GM12878 (cell line): ENCODE results near the gene PCDH15. TPM values are rescaled to one million over a fixed set of nuclear protein-coding genes. Genes with fewer than 3 reads are reported as not detected.

Source experiments
- ATAC-seq: fragments of 200-7000 bp; cut with Tn5 transposase; 3 replicates; pipeline ENCODE4 v1.9.1; 2020; ENCODE audit warnings: mild to moderate bottlenecking, moderate library complexity
- BruUV-seq: library from RNA; stranded (reverse); fragments of 400-500 nt; replicated peaks from 2 replicates; lab custom pipeline; 2021; lab: Mats Ljungman, UMichigan
- CTCF ChIA-PET: fragments of 300-600 bp; sonication (Branson Sonifier 250); formaldehyde crosslinking; extraction: SDS; loops from one replicate; lab custom pipeline; 2021; ENCODE audit warnings: inconsistent platforms; lab: Yijun Ruan, JAX
- POLR2A ChIA-PET: fragments of 350-600 bp; formaldehyde crosslinking; extraction: SDS; loops from one replicate; lab custom pipeline; 2021; ENCODE audit warnings: inconsistent platforms; lab: Charles Lee
- RAD21 ChIA-PET: fragments of 300-600 bp; sonication (Branson Sonifier 250); formaldehyde crosslinking; loops from one replicate; lab custom pipeline; 2023; ENCODE audit warnings: antibody characterized with exemption; ENCODE audit not compliant: unreplicated experiment; lab: Charles Lee
- SMC1A ChIA-PET: fragments of 300-600 bp; sonication (Branson Sonifier 250); formaldehyde crosslinking; loops from one replicate; lab custom pipeline; 2023; ENCODE audit not compliant: unreplicated experiment, uncharacterized antibody; lab: Charles Lee
- DNase-seq: peaks from one replicate; pipeline ENCODE4 v3.0.0-alpha.2; 2011; ENCODE audit warnings: low read depth, low spot score
- FAIRE-seq: peaks from 3 replicates; lab custom pipeline; 2011; peaks lifted over from hg19 to GRCh38; lab: Jason Lieb, UNC
- H2AFZ ChIP-seq: 2 replicates; pipeline ENCODE4 v1.6.0; 2011; ENCODE audit warnings: low read depth, low read length, control low read depth; ENCODE audit not compliant: control insufficient read depth
- H3K27ac ChIP-seq: 2 replicates; pipeline ENCODE4 v1.5.1; 2011; ENCODE audit warnings: control low read depth; ENCODE audit not compliant: control insufficient read depth, insufficient read depth
- H3K27me3 ChIP-seq, 2 experiments: replicated peaks in 1 of 2; 2 replicates each; pipeline versions ENCODE4 v1.6.0 to v1.6.1; 2011; ENCODE audit warnings: low read length in 1 of 2; ENCODE audit not compliant: control insufficient read depth in 2 of 2, insufficient read depth in 2 of 2
- H3K36me3 ChIP-seq, 2 experiments: 2 replicates each; pipeline ENCODE4 v1.5.1; 2011; ENCODE audit warnings: low read length in 1 of 2; ENCODE audit not compliant: control insufficient read depth in 2 of 2, insufficient read depth in 2 of 2
- H3K4me1 ChIP-seq: 2 replicates; pipeline ENCODE4 v1.6.1; 2011; ENCODE audit warnings: mild to moderate bottlenecking, low read length, moderate library complexity, mixed read lengths; ENCODE audit not compliant: control insufficient read depth, insufficient read depth
- H3K4me2 ChIP-seq: 2 replicates; pipeline ENCODE4 v1.6.0; 2011; ENCODE audit warnings: control low read depth; ENCODE audit not compliant: control insufficient read depth, insufficient read depth
- H3K4me3 ChIP-seq: fragments of 200-600 bp; sonication (generic); 2 replicates; pipeline ENCODE4 v1.5.1; 2016
- H3K79me2 ChIP-seq: 2 replicates; pipeline ENCODE4 v1.6.0; 2011; ENCODE audit warnings: low read length; ENCODE audit not compliant: control insufficient read depth, insufficient read depth
- H3K9ac ChIP-seq: 2 replicates; pipeline ENCODE4 v1.8.0; 2011; ENCODE audit warnings: low read length, control low read depth, mixed read lengths; ENCODE audit not compliant: control insufficient read depth, insufficient read depth
- H3K9me3 ChIP-seq: replicated peaks from 3 replicates; pipeline ENCODE4 v1.5.1; 2011; ENCODE audit warnings: mild to moderate bottlenecking, low read length; ENCODE audit not compliant: control insufficient read depth, insufficient read depth
- H4K20me1 ChIP-seq: 2 replicates; pipeline ENCODE4 v1.6.0; 2011; ENCODE audit not compliant: control insufficient read depth, insufficient read depth
- BACH1 ChIP-seq: fragments of 450-650 bp; IDR thresholded peaks from 2 replicates; pipeline ENCODE4 v1.6.1; 2017; ENCODE audit warnings: mild to moderate bottlenecking, borderline replicate concordance
- CREM ChIP-seq: IDR thresholded peaks from 2 replicates; pipeline ENCODE4 v1.6.1; 2014; ENCODE audit warnings: antibody characterized with exemption, low read depth
- NFXL1 ChIP-seq: fragments of 450-650 bp; IDR thresholded peaks from 2 replicates; pipeline ENCODE4 v1.6.1; 2017; ENCODE audit warnings: antibody characterized with exemption, mild to moderate bottlenecking, borderline replicate concordance
- SMC3 ChIP-seq: IDR thresholded peaks from 2 replicates; pipeline ENCODE4 v1.6.1; 2011; ENCODE audit warnings: low read length, improper control_type of control experiment, borderline replicate concordance
- WGBS: methylation state at CpG from one replicate; pipeline ENCODE4 v1.1.6; 2016; ENCODE audit warnings: low lambda C conversion rate; ENCODE audit not compliant: insufficient replicate concordance, insufficient coverage; ENCODE audit errors: missing lambda C conversion rate; 5-methylcytosine and 5-hydroxymethylcytosine counted together
- in situ Hi-C: fragments of 300-500 bp; cut with MboI; formaldehyde crosslinking; loops from 9 replicates; pipeline ENCODE4 v1.14.3; 2018; ENCODE audit warnings: mixed read lengths
- intact Hi-C: fragments of 100-400 bp; cut with micrococcal nuclease; formaldehyde crosslinking; loops from one replicate; pipeline ENCODE4 v1.14.2; 2022; ENCODE audit not compliant: unreplicated experiment
- polyA plus RNA-seq, 11 experiments: library from polyadenylated mRNA; depleted of rRNA in 4 of 11; unstranded in 6 of 11; stranded (reverse) in 5 of 11; fragments of >200 nt; fragmentation: Nextera tagmentation in 4 of 11; fragmentation: Illumina TruSeq in 1 of 11; extraction: Ambion mirVana in 4 of 11; extraction: Trizol in 1 of 11; gene quantifications; 1 replicate in 1 of 11; 2 replicates in 10 of 11; pipeline versions ENCODE4 v1.2.1 to v1.2.3, GENCODE V29; 2011 to 2016; ENCODE audit warnings: inconsistent platforms in 2 of 11, missing spikeins in 2 of 11, low read depth in 1 of 11
- total RNA-seq, 4 experiments: library from RNA; depleted of rRNA in 3 of 4; stranded (reverse); fragments of >200 nt in 3 of 4; fragmentation: Illumina TruSeq in 1 of 4; extraction: Trizol in 1 of 4; gene quantifications; 2 replicates each; pipeline versions ENCODE4 v1.2.1 to v1.2.3, GENCODE V29; 2013 to 2021
- TF ChIP-seq, protein P1 (sequence below): IDR thresholded peaks from 2 replicates; pipeline ENCODE4 v1.6.1; 2011; ENCODE audit warnings: borderline replicate concordance, low read depth, mild to moderate bottlenecking, moderate library complexity, low read length; ENCODE audit not compliant: insufficient read depth, poor library complexity, severe bottlenecking
- TF ChIP-seq, protein P2 (sequence below): fragments of 450-650 bp; IDR thresholded peaks from 2 replicates; pipeline ENCODE4 v1.6.1; 2017; ENCODE audit warnings: mild to moderate bottlenecking, moderate library complexity
- TF ChIP-seq, protein P3 (sequence below): fragments of 450-650 bp; IDR thresholded peaks from 2 replicates; pipeline ENCODE4 v1.6.1; 2017; ENCODE audit warnings: mild to moderate bottlenecking, moderate library complexity
- TF ChIP-seq, protein P4 (sequence below): fragments of 450-650 bp; IDR thresholded peaks from 2 replicates; pipeline ENCODE4 v1.6.1; 2017; ENCODE audit warnings: antibody characterized with exemption, mild to moderate bottlenecking, moderate library complexity

The PCDH15 gene
- total and polyA plus RNA-seq, 10 of the 15 experiments (the other 5 are each of a cell fraction or from before 2014, with no cell fraction given) = 0.03 to 0.52 (median 0.07) TPM; not detected in 6

DNA sequence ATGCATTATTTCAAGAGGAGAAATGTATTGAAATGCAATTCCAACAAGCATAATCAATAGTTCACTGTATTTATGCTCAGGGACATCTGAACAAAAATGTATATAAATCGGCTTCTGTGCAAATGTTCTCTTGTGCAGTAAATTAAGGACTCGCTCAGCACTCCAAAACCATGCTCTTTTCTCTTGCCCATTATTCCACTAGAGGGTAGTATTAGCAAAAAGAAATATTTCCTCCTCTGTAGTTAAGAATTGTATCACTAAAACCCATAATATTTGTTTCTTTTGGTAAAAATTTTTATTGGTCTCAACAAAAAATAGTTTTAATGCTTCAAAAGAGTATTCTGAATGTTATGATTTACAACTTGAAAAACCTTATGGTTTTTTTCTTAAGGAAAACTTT, 803.1 kb downstream of the PCDH15 start (continued):
- TF ChIP-seq, protein P1, sequence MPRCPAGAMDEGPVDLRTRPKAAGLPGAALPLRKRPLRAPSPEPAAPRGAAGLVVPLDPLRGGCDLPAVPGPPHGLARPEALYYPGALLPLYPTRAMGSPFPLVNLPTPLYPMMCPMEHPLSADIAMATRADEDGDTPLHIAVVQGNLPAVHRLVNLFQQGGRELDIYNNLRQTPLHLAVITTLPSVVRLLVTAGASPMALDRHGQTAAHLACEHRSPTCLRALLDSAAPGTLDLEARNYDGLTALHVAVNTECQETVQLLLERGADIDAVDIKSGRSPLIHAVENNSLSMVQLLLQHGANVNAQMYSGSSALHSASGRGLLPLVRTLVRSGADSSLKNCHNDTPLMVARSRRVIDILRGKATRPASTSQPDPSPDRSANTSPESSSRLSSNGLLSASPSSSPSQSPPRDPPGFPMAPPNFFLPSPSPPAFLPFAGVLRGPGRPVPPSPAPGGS = no peak
- TF ChIP-seq, protein P2, sequence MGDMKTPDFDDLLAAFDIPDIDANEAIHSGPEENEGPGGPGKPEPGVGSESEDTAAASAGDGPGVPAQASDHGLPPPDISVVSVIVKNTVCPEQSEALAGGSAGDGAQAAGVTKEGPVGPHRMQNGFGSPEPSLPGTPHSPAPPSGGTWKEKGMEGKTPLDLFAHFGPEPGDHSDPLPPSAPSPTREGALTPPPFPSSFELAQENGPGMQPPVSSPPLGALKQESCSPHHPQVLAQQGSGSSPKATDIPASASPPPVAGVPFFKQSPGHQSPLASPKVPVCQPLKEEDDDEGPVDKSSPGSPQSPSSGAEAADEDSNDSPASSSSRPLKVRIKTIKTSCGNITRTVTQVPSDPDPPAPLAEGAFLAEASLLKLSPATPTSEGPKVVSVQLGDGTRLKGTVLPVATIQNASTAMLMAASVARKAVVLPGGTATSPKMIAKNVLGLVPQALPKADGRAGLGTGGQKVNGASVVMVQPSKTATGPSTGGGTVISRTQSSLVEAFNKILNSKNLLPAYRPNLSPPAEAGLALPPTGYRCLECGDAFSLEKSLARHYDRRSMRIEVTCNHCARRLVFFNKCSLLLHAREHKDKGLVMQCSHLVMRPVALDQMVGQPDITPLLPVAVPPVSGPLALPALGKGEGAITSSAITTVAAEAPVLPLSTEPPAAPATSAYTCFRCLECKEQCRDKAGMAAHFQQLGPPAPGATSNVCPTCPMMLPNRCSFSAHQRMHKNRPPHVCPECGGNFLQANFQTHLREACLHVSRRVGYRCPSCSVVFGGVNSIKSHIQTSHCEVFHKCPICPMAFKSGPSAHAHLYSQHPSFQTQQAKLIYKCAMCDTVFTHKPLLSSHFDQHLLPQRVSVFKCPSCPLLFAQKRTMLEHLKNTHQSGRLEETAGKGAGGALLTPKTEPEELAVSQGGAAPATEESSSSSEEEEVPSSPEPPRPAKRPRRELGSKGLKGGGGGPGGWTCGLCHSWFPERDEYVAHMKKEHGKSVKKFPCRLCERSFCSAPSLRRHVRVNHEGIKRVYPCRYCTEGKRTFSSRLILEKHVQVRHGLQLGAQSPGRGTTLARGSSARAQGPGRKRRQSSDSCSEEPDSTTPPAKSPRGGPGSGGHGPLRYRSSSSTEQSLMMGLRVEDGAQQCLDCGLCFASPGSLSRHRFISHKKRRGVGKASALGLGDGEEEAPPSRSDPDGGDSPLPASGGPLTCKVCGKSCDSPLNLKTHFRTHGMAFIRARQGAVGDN = no peak
- peak; percentile 13; the same call in 1 of the 2 replicates for TF ChIP-seq SMC3

DNA sequence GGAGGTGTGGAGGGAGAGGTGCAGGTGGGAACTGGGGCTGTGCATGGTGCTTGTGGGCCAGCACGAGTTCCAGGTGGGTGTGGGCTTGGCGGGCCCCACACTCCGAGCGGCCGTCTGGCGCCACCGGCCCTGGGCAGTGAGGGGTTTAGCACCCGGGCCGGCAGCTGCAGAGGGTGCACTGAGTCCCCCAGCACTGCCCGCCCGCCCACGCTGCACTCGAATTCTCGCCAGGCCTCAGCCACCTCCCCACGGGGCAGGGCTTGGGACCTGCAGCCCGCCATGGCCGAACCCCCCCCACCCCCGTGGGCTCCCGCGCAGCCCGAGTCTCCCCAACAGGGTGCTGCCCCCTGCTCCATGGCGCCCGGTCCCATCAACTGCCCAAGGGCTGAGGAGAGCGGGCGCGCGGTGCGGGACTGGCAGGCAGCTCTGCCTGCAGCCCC, 810.2 kb downstream of the PCDH15 start:
- Histone ChIP-seq H3K27ac (no peak overlapping the region), H3K79me2 (no peaks in the 10 kb centered on the region), H3K4me1 (no peaks in the 10 kb centered on the region), H2AFZ (no peak overlapping the region), H3K36me3 (no peaks in the 10 kb centered on the region), H3K27me3 (no peaks in the 10 kb centered on the region), H3K9ac (no peak overlapping the region), H3K4me2 (no peak overlapping the region), H3K4me3 (no peak overlapping the region), H4K20me1 (no peaks in the 10 kb centered on the region), H3K9me3 (no peaks in the 10 kb centered on the region; the same call in 2 of the 3 replicates)
- CTCF ChIA-PET = interaction anchor here (1.4 kb wide), 1 partner anchor 151 kb away, joined by 3 read pairs; no protein-coding TSS in a partner anchor
- ATAC-seq = no peak
- BruUV-seq = no TSS peak
- POLR2A ChIA-PET = no interaction called here
- in situ Hi-C loops (no loop called here), intact Hi-C loops (no loop called here)
- SMC1A ChIA-PET = interaction anchor here (0.6 kb wide), 1 partner anchor 77 kb away, joined by 3 read pairs; no protein-coding TSS in a partner anchor
- RAD21 ChIA-PET = no interaction called here
- WGBS = 93% methylated on average over 11 of the region's 28 CpGs
- no peak for FAIRE-seq
- DNase-seq = no peak
- no peak for TF ChIP-seq CREM
- no peak for TF ChIP-seq BACH1
- TF ChIP-seq, protein P3, sequence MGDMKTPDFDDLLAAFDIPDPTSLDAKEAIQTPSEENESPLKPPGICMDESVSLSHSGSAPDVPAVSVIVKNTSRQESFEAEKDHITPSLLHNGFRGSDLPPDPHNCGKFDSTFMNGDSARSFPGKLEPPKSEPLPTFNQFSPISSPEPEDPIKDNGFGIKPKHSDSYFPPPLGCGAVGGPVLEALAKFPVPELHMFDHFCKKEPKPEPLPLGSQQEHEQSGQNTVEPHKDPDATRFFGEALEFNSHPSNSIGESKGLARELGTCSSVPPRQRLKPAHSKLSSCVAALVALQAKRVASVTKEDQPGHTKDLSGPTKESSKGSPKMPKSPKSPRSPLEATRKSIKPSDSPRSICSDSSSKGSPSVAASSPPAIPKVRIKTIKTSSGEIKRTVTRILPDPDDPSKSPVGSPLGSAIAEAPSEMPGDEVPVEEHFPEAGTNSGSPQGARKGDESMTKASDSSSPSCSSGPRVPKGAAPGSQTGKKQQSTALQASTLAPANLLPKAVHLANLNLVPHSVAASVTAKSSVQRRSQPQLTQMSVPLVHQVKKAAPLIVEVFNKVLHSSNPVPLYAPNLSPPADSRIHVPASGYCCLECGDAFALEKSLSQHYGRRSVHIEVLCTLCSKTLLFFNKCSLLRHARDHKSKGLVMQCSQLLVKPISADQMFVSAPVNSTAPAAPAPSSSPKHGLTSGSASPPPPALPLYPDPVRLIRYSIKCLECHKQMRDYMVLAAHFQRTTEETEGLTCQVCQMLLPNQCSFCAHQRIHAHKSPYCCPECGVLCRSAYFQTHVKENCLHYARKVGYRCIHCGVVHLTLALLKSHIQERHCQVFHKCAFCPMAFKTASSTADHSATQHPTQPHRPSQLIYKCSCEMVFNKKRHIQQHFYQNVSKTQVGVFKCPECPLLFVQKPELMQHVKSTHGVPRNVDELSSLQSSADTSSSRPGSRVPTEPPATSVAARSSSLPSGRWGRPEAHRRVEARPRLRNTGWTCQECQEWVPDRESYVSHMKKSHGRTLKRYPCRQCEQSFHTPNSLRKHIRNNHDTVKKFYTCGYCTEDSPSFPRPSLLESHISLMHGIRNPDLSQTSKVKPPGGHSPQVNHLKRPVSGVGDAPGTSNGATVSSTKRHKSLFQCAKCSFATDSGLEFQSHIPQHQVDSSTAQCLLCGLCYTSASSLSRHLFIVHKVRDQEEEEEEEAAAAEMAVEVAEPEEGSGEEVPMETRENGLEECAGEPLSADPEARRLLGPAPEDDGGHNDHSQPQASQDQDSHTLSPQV = no peak
- no peak for TF ChIP-seq SMC3
- TF ChIP-seq, protein P4, sequence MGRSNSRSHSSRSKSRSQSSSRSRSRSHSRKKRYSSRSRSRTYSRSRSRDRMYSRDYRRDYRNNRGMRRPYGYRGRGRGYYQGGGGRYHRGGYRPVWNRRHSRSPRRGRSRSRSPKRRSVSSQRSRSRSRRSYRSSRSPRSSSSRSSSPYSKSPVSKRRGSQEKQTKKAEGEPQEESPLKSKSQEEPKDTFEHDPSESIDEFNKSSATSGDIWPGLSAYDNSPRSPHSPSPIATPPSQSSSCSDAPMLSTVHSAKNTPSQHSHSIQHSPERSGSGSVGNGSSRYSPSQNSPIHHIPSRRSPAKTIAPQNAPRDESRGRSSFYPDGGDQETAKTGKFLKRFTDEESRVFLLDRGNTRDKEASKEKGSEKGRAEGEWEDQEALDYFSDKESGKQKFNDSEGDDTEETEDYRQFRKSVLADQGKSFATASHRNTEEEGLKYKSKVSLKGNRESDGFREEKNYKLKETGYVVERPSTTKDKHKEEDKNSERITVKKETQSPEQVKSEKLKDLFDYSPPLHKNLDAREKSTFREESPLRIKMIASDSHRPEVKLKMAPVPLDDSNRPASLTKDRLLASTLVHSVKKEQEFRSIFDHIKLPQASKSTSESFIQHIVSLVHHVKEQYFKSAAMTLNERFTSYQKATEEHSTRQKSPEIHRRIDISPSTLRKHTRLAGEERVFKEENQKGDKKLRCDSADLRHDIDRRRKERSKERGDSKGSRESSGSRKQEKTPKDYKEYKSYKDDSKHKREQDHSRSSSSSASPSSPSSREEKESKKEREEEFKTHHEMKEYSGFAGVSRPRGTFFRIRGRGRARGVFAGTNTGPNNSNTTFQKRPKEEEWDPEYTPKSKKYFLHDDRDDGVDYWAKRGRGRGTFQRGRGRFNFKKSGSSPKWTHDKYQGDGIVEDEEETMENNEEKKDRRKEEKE = no peak
- no peak for TF ChIP-seq NFXL1
